Osteocyte (in vitro differentiated cells): ENCODE data around the gene GGT7. TPM values are rescaled to one million over a fixed set of nuclear protein-coding genes. Genes with fewer than 3 reads are reported as not detected.

Experiments used
- DNase-seq: peaks from one replicate; pipeline ENCODE4 v3.0.0; 2021; ENCODE audit warnings: mixed read lengths; ENCODE audit not compliant: unreplicated experiment; ENCODE audit errors: extremely low spot score
- H3K27ac Mint-ChIP-seq: one replicate; pipeline ENCODE4 v1.8.0; 2021; ENCODE audit warnings: mild to moderate bottlenecking, mixed read lengths; ENCODE audit not compliant: unreplicated experiment
- H3K27me3 Mint-ChIP-seq: one replicate; pipeline ENCODE4 v1.8.0; 2021; ENCODE audit warnings: mixed read lengths; ENCODE audit not compliant: unreplicated experiment
- H3K36me3 Mint-ChIP-seq: one replicate; pipeline ENCODE4 v1.8.0; 2021; ENCODE audit warnings: mixed read lengths; ENCODE audit not compliant: unreplicated experiment
- H3K4me1 Mint-ChIP-seq: one replicate; pipeline ENCODE4 v1.8.0; 2021; ENCODE audit warnings: mixed read lengths; ENCODE audit not compliant: unreplicated experiment
- H3K4me3 Mint-ChIP-seq: one replicate; pipeline ENCODE4 v1.8.0; 2021; ENCODE audit warnings: mild to moderate bottlenecking, moderate library complexity, mixed read lengths; ENCODE audit not compliant: unreplicated experiment
- H3K9me3 Mint-ChIP-seq: one replicate; pipeline ENCODE4 v1.8.0; 2021; ENCODE audit warnings: mixed read lengths; ENCODE audit not compliant: unreplicated experiment
- CTCF ChIP-seq: fragments of 200-600 bp; sonication (generic); IDR thresholded peaks from 2 replicates; pipeline ENCODE4 v1.5.0; 2021; ENCODE audit warnings: antibody characterized with exemption, mild to moderate bottlenecking, moderate library complexity
- total RNA-seq: library from RNA; stranded (reverse); gene quantifications from 2 replicates; pipeline ENCODE4 v1.2.1, GENCODE V29; 2021

The GGT7 gene
- total RNA-seq, 1 donor from 2014 or later: 37.0 TPM

- Mint-ChIP-seq H3K36me3 (peaks cover 7% of the 10 kb centered on the region), H3K4me3 (no peak overlapping the region), H3K4me1 (peaks cover 4% of the 10 kb centered on the region), H3K9me3 (no peaks in the 10 kb centered on the region), H3K27me3 (no peaks in the 10 kb centered on the region), H3K27ac (no peak overlapping the region)
- no peak for DNase-seq
- TF ChIP-seq CTCF: no peak
Measured at GRCh38 chr20:34859826-34860545, 12.7 kb downstream of the GGT7 start.

- Mint-ChIP-seq H3K36me3 (peaks cover 7% of the 10 kb centered on the region), H3K27me3 (no peaks in the 10 kb centered on the region), H3K4me3 (no peak overlapping the region), H3K4me1 (peaks cover 4% of the 10 kb centered on the region), H3K27ac (no peak overlapping the region), H3K9me3 (no peaks in the 10 kb centered on the region)
- no peak for TF ChIP-seq CTCF
- DNase-seq: no peak
Measured at GRCh38 chr20:34859367-34859766, 13.3 kb downstream of the GGT7 start.

DNA sequence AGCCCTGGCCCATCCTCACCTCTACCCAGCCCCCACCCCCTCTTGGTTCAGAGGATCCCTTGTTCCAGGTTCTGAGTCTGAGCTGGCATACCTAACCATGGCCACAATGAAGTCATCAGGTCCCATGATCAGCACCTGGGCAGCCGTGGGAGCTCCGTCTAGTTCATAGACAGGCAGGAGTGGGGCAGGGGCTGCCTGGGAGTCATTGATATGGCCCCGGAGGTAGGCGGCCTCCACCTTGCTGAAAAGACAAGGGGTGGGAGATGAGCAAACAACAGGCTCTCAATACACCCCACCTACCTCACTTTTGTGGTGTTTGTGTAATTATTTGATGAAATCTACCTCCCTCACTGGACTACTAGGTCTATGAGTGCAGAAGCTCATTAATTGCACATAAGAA, 20.4 kb downstream of the GGT7 start:
- H3K27me3 Mint-ChIP-seq: no peaks in the 10 kb centered on the region
- H3K4me3 Mint-ChIP-seq: no peak overlapping the region
- no peaks in the 10 kb centered on the region for H3K9me3 Mint-ChIP-seq
- peaks cover 18% of the 10 kb centered on the region for H3K36me3 Mint-ChIP-seq
- no peak for DNase-seq
- H3K27ac Mint-ChIP-seq: no peak overlapping the region
- no peaks in the 10 kb centered on the region for H3K4me1 Mint-ChIP-seq
- TF ChIP-seq CTCF: no peak

- Mint-ChIP-seq H3K9me3 (no peaks in the 10 kb centered on the region), H3K36me3 (peaks cover 20% of the 10 kb centered on the region)
Measured at GRCh38 chr20:34850969-34851368, 21.7 kb downstream of the GGT7 start.

GRCh38 chr20:34849778-34850177, 22.9 kb downstream of the GGT7 start:
- no peak overlapping the region for H3K27ac Mint-ChIP-seq
- no peak for TF ChIP-seq CTCF
- H3K9me3 Mint-ChIP-seq: no peaks in the 10 kb centered on the region
- H3K4me1 Mint-ChIP-seq: no peaks in the 10 kb centered on the region
- no peak overlapping the region for H3K4me3 Mint-ChIP-seq
- H3K27me3 Mint-ChIP-seq: no peaks in the 10 kb centered on the region
- DNase-seq: no peak
- H3K36me3 Mint-ChIP-seq: peaks cover 20% of the 10 kb centered on the region

More at GRCh38 chr20:34850969-34851368, 21.7 kb downstream of the GGT7 start:
- Mint-ChIP-seq H3K4me3 (no peak overlapping the region), H3K27me3 (no peaks in the 10 kb centered on the region), H3K27ac (no peak overlapping the region), H3K4me1 (no peaks in the 10 kb centered on the region)
- TF ChIP-seq CTCF: no peak
- DNase-seq: no peak
